Measurements from ENCODE around the gene TRIM50. TPM values are rescaled to one million over a fixed set of nuclear protein-coding genes. Genes with fewer than 3 reads are reported as not detected.
A peak's percentile ranks its signal among the peaks of the same experiment; 100 is the strongest.

TRIM50 gene
- total and polyA plus RNA-seq, 9 of the 15 experiments (the other 6 are each of a cell fraction or from before 2014, with no cell fraction given) = not detected

DNA sequence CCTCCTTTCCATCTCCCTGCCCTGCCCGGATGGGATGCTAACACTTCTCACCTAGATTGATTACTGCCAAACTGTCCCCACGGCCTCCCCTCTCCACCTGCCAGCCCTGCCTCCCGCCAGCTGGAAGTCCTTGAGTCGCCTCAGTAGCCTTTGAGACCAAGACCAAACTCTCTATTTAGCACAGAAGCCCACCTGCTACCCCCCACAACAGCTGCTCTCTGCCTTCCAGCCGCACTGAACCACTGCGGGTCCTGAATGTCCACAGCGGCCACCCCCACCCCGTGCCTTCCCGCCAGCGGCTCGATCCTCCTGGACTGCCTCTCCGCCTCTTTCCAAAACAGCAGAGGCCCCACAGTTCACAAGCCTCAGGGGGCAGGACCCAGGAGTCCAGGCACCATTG, 39.1 kb upstream of the TRIM50 start:
- H3K27ac ChIP-seq (ENCODE audit: extremely low read depth, low read depth, low read length) = no peak overlapping the region
- H3K36me3 ChIP-seq (ENCODE audit: control insufficient read depth, insufficient read depth, low read length) = no peaks in the 10 kb centered on the region
- CTCF ChIA-PET (ENCODE audit: low intra/inter-chr PET ratio) = no interaction called here
- H3K4me2 ChIP-seq (ENCODE audit: insufficient read depth, low read length) = no peak overlapping the region
- H3K27me3 ChIP-seq (ENCODE audit: control insufficient read depth in 2 of 2, insufficient read depth in 2 of 2, low read length in 2 of 2) = peaks cover 48 to 68% of the 10 kb centered on the region in 2 experiments
- intact Hi-C loops (cut with micrococcal nuclease) (no loop called here), in situ Hi-C loops (cut with MboI) (no loop called here)
- peak in 1 of 4 experiments; percentile 11 for DNase-seq (ENCODE audit: extremely low read depth in 1 of 4, low spot score in 3 of 4)
- POLR2A ChIA-PET = interaction anchor here (0.6 to 0.7 kb wide), 2 partner anchors 110 to 779 kb away, joined by 3 read pairs; no protein-coding TSS in a partner anchor
- no peak overlapping the region for H3K4me3 ChIP-seq
- H3K9me1 ChIP-seq (ENCODE audit: control insufficient read depth, insufficient read depth, low read length) = no peaks in the 10 kb centered on the region
- 0 out of 4 replicates have a peak overlapping the region, but pooled peaks of 1 of the 2 experiments have one; percentile 23 for H3K9ac ChIP-seq (ENCODE audit: insufficient read depth in 1 of 2, low read depth in 2 of 2, low read length in 2 of 2)
- no peaks in the 10 kb centered on the region for H3K79me2 ChIP-seq (ENCODE audit: control insufficient read depth, insufficient read depth, low read length)
- no peak for FAIRE-seq
- peaks cover 0 to 15% of the 10 kb centered on the region in 2 experiments; a peak in 1 of 5 replicates for H3K4me1 ChIP-seq (replicated peaks in 1 of 2; ENCODE audit: control insufficient read depth in 2 of 2, insufficient read depth in 2 of 2, low read length in 2 of 2)
- TF ChIP-seq ZC3H8 (IDR thresholded peaks at IDR 0.05) (no peak), HNRNPL (IDR thresholded peaks at IDR 0.05; ENCODE audit: low read depth, low read length) (no peak), KDM4B (IDR thresholded peaks at IDR 0.05; ENCODE audit: borderline replicate concordance in 2 of 2, low read depth in 1 of 2) (no peak)
- no peak; the same call in 2 of the 3 replicates for ATAC-seq
- H2AFZ ChIP-seq (ENCODE audit: low read depth, low read length) = no peak overlapping the region
- WGBS (ENCODE audit: insufficient coverage, low coverage, missing lambda C conversion rate) = 5% methylated on average over 12 of the region's 12 CpGs
- H4K20me1 ChIP-seq (replicated peaks; ENCODE audit: control insufficient read depth, insufficient read depth, low read length) = peaks cover 5% of the 10 kb centered on the region; the same call in 1 of the 2 replicates
- BruUV-seq (replicated peaks) = no TSS peak
- H3K9me3 ChIP-seq (replicated peaks; ENCODE audit: control insufficient read depth, insufficient read depth, low read depth, low read length) = no peaks in the 10 kb centered on the region

DNA sequence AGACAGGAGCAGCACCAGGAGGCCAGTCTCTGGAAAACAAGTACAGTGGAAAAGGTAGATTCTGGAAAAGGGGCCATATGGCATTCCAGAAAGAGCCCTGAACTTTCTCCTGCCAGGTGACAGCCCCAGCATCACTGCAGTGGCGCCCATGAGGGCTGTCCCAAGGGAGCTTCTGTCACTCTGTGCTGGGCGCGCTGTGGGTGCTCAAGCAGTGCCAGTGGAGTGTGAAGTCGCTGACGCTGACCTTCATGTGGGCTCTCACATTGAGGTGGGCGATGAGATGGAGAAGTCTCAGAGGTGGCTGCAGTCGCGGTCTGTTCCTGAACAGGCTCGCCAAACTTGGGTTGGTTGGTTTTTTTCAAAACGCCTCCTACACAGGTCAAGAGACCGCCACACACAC, 38.2 kb upstream of the TRIM50 start:
- intact Hi-C loops (cut with micrococcal nuclease) = no loop called here
- Histone ChIP-seq H3K27me3 (ENCODE audit: control insufficient read depth in 2 of 2, insufficient read depth in 2 of 2, low read length in 2 of 2) (peaks cover 51 to 72% of the 10 kb centered on the region in 2 experiments), H3K4me3 (no peak overlapping the region), H3K27ac (ENCODE audit: extremely low read depth, low read depth, low read length) (no peak overlapping the region), H2AFZ (ENCODE audit: low read depth, low read length) (no peak overlapping the region), H3K4me1 (replicated peaks in 1 of 2; ENCODE audit: control insufficient read depth in 2 of 2, insufficient read depth in 2 of 2, low read length in 2 of 2) (peaks cover 0 to 15% of the 10 kb centered on the region in 2 experiments; a peak in 2 of 5 replicates), H3K9me1 (ENCODE audit: control insufficient read depth, insufficient read depth, low read length) (no peaks in the 10 kb centered on the region), H3K36me3 (ENCODE audit: control insufficient read depth, insufficient read depth, low read length) (no peaks in the 10 kb centered on the region), H3K4me2 (ENCODE audit: insufficient read depth, low read length) (no peak overlapping the region), H3K9ac (ENCODE audit: insufficient read depth in 1 of 2, low read depth in 2 of 2, low read length in 2 of 2) (no peak overlapping the region), H3K9me3 (replicated peaks; ENCODE audit: control insufficient read depth, insufficient read depth, low read depth, low read length) (no peaks in the 10 kb centered on the region), H4K20me1 (replicated peaks; ENCODE audit: control insufficient read depth, insufficient read depth, low read length) (peaks cover 9% of the 10 kb centered on the region; the same call in 1 of the 2 replicates), H3K79me2 (ENCODE audit: control insufficient read depth, insufficient read depth, low read length) (no peaks in the 10 kb centered on the region)
- ATAC-seq (no peak), DNase-seq (ENCODE audit: extremely low read depth in 1 of 4, low spot score in 3 of 4) (peak in 1 of 4 experiments; percentile 10), FAIRE-seq (no peak)
- WGBS (ENCODE audit: insufficient coverage, low coverage, missing lambda C conversion rate) = 10% methylated on average over 11 of the region's 11 CpGs
- BruUV-seq (replicated peaks) = no TSS peak
- POLR2A ChIA-PET = no interaction called here
- CTCF ChIA-PET (ENCODE audit: low intra/inter-chr PET ratio) = no interaction called here
- in situ Hi-C loops (cut with MboI) = no loop called here
- no peak for TF ChIP-seq NCOR1 (IDR thresholded peaks at IDR 0.05)
- no peak for TF ChIP-seq NCOA4 (IDR thresholded peaks at IDR 0.05; ENCODE audit: partially characterized antibody)
- TF ChIP-seq TFAM (CRISPR knock-in tag; conservative IDR thresholded peaks at IDR 0.05) = no peak
- no peak for TF ChIP-seq CBX3 (IDR thresholded peaks at IDR 0.05; ENCODE audit: borderline replicate concordance in 1 of 2, low read length in 2 of 2)
- no peak for TF ChIP-seq ZKSCAN1 (IDR thresholded peaks at IDR 0.05; ENCODE audit: low read depth, low read length)
- TF ChIP-seq SREBF2 (CRISPR knock-in tag; IDR thresholded peaks at IDR 0.05) = no peak
- TF ChIP-seq ADNP (tag; IDR thresholded peaks at IDR 0.05) = no peak
- TF ChIP-seq CHD1 (IDR thresholded peaks at IDR 0.05; ENCODE audit: low read length) = no peak
- TF ChIP-seq, protein P1, sequence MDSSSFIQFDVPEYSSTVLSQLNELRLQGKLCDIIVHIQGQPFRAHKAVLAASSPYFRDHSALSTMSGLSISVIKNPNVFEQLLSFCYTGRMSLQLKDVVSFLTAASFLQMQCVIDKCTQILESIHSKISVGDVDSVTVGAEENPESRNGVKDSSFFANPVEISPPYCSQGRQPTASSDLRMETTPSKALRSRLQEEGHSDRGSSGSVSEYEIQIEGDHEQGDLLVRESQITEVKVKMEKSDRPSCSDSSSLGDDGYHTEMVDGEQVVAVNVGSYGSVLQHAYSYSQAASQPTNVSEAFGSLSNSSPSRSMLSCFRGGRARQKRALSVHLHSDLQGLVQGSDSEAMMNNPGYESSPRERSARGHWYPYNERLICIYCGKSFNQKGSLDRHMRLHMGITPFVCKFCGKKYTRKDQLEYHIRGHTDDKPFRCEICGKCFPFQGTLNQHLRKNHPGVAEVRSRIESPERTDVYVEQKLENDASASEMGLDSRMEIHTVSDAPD (CRISPR knock-in tag; IDR thresholded peaks at IDR 0.05) = no peak
- no peak for TF ChIP-seq FOXK1 (CRISPR knock-in tag; IDR thresholded peaks at IDR 0.05; ENCODE audit: borderline replicate concordance)
- no peak for TF ChIP-seq SRSF9 (IDR thresholded peaks at IDR 0.05; ENCODE audit: borderline replicate concordance, low read depth, low read length)
- TF ChIP-seq, protein P2, sequence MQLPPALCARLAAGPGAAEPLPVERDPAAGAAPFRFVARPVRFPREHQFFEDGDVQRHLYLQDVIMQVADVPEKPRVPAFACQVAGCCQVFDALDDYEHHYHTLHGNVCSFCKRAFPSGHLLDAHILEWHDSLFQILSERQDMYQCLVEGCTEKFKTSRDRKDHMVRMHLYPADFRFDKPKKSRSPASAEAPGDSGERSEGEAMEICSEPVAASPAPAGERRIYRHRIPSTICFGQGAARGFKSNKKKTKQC (CRISPR knock-in tag; IDR thresholded peaks at IDR 0.05) = no peak
- TF ChIP-seq ZNF384 (IDR thresholded peaks at IDR 0.05; ENCODE audit: low read depth, low read length) = no peak
